Measurements from ENCODE around the gene PXYLP1. TPM values are rescaled to one million over a fixed set of nuclear protein-coding genes. Genes with fewer than 3 reads are reported as not detected.
"Not testable (repeated sequence)": the region's sequence is repeated elsewhere in the genome, so short reads cannot be mapped to it uniquely, and the experiment has no call there.

The PXYLP1 gene, protein sequence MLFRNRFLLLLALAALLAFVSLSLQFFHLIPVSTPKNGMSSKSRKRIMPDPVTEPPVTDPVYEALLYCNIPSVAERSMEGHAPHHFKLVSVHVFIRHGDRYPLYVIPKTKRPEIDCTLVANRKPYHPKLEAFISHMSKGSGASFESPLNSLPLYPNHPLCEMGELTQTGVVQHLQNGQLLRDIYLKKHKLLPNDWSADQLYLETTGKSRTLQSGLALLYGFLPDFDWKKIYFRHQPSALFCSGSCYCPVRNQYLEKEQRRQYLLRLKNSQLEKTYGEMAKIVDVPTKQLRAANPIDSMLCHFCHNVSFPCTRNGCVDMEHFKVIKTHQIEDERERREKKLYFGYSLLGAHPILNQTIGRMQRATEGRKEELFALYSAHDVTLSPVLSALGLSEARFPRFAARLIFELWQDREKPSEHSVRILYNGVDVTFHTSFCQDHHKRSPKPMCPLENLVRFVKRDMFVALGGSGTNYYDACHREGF
- total RNA-seq (ENCODE audit: insufficient read depth, low replicate concordance), result 28.2 TPM

DNA sequence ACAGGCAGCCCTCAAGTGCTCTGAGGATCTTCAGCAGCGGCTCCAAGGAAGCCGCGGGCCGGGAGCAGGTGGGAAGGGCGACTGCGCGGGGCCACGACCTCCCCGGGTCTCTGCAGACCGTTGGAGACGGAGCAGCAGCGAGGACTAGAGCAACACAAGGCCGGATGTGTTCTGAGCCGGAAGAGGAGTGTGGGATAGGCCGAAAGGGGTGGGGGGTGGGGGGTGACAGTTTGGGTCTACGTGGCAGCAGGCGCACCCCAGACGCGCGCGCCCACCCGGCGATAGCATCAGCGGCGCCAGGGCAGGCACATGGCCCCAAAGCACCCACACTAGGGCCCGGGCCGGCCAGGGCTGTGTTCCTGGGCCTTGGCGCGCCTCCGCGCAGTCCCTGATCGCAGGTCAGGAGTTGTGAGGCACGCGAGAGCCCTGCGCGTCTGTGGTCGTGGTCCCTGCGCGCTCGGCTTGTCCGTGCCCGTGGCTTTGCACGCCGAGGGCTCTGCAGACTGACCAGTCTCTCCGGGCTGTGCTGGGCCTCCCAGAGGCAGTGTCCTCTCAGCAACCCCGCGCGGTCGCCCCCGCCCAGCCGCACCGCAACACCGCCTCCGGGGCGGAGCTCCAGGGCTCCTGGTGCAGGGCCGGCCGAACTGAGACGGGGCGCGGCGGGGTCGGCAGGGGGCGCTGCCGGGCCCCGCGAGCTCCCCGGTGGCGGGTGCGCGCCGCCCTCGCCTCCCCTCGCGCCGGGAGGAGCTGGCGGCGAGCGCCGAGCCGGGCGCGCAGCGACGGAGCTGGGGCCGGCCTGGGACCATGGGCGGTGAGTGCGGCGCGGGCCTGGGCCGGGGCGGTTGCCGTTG is at the start of gene PXYLP1:
PXYLP1 (plus strand) TSS at position 725 of the 851 bp plus-strand sequence. CDS start 28,351 bp downstream, outside the sequence.
- peak; percentile 94 for DNase-seq (ENCODE audit: low spot score)

GRCh38 chr3:141183606-141184005 is 48.0 kb upstream of the PXYLP1 start:
- DNase-seq (ENCODE audit: low spot score), result no peak

GRCh38 chr3:141184430-141184829 is 47.2 kb upstream of the PXYLP1 start:
- no peak for DNase-seq (ENCODE audit: low spot score)

GRCh38 chr3:141191097-141191749 is 40.4 kb upstream of the PXYLP1 start:
- DNase-seq (ENCODE audit: low spot score), result no peak

DNA sequence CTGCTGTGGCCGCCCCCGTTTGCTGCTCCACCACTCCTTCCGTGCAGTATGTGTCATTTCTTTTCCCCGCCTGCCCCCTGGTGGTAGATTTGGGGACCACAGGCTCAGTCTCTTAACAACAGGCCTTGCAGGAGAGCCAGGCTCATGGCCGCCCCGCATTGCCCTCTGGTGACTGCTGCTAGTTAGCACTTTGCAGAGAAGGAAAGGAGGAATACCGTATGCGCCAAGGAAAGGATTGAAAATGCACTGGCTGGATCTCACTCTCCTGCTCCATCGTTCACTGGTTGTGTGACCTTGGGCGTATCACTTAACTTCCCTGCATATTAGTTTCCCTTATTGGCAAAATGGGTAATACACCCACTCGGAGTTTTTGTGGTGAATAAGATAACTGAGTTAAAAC is 39.3 kb upstream of the PXYLP1 start:
- peak; percentile 96 for DNase-seq (ENCODE audit: low spot score)

- no peak for DNase-seq (ENCODE audit: low spot score)
These were observed 38.4 kb upstream of the PXYLP1 start for GRCh38 chr3:141193066-141193830.

- no peak for DNase-seq (ENCODE audit: low spot score)
These were observed 30.5 kb upstream of the PXYLP1 start for GRCh38 chr3:141201122-141201521.

DNA sequence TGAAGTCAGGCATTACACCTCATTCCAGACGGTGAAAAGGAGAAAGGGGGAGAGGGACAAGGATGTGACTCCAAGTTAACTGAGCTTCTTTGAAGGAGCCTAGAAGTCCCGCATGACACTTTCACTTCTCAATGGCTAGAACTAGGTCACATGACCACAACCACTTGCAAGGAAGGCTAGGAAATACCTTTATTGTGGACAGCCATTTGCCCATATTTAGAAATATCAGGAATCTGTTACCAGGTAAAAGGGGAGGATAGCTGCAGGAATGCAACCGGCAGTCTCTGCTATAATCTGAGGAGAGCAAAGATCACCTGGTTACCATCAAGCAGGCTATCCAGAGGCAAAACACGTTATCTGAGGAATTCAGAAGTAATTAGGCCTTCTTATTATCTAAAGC is 28.9 kb upstream of the PXYLP1 start:
- DNase-seq (ENCODE audit: low spot score), result no peak

- DNase-seq (ENCODE audit: low spot score), result no peak
These were observed 27.8 kb upstream of the PXYLP1 start for GRCh38 chr3:141203866-141204265.

- DNase-seq (ENCODE audit: low spot score), result no peak
These were observed 27.3 kb upstream of the PXYLP1 start for GRCh38 chr3:141204343-141204742.

DNA sequence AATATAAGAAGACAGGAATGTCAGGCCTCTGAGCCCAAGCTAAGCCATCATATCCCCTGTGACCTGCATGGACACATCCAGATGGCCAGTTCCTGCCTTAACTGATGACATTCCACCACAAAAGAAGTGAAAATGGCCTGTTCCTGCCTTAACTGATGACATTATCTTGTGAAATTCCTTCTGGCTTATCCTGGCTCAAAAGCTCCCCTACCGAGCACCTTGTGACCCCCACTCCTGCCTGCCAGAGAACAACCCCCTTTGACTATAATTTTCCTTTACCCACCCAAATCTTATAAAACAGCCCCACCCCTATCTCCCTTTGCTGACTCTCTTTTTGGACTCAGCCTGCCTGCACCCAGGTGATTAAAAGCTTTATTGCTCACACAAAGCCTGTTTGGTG is 20.3 kb upstream of the PXYLP1 start:
- DNase-seq (ENCODE audit: low spot score), result not testable (repeated sequence)

DNA sequence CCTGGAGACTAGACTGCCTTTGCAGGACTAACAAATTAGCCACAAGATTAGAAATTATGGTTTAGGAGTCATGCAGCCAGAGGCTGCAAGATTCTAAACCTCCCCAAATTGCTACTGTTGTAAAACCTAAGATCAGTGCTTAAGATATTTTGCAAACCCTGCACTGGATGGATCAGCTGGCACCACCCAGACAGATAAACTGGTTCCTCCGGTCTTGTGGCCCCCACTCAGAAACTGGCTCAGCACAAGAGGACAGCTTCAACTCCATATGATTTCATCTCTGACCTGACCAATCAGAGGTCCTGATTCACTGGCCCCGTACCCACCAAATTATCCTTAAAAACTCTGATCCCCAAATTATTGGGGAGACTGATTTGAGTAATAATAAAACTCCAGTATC is 19.5 kb upstream of the PXYLP1 start:
- no peak for DNase-seq (ENCODE audit: low spot score)

GRCh38 chr3:141212555-141212954 is 19.1 kb upstream of the PXYLP1 start:
- no peak for DNase-seq (ENCODE audit: low spot score)

DNA sequence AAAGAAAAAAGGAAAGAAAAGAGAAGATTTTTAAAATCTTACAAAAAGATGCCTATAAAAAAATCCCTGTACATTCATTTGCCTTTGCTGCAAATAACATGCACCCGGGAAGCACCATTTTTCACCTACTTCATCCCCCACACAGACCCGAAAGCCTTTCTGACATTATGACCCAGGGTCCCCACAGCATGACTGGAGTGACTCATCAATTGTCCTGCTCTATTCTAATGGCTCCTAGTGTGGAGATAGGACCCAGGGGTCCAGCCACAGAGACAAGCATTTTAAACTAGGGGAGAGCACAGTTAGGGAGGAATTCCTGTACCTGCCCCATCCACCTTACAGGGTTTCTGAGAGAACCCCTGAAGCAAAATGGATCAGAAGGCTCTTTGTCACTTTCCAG is 14.7 kb upstream of the PXYLP1 start:
- DNase-seq (ENCODE audit: low spot score), result no peak

DNA sequence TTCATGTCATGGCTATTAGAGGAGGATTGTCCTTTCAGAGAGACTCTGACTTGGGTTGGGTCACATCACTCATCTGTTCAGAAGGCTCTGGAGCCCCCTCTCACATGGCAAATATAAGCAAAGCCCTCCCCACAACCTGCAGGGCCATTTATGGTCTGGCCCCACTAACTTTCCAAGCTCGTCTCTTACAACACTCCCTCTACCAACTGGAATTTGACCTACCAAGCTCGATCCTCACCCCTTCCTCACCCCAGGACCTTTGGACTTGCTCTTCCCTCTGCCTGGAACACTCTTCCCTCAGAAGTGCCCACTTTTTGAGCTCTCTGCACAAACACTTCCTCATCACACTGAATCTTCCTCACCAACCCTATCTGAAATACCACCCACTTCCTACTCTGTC is 14.2 kb upstream of the PXYLP1 start:
- DNase-seq (ENCODE audit: low spot score), result no peak

GRCh38 chr3:141218162-141218835 is 13.3 kb upstream of the PXYLP1 start:
- DNase-seq (ENCODE audit: low spot score), result no peak

DNA sequence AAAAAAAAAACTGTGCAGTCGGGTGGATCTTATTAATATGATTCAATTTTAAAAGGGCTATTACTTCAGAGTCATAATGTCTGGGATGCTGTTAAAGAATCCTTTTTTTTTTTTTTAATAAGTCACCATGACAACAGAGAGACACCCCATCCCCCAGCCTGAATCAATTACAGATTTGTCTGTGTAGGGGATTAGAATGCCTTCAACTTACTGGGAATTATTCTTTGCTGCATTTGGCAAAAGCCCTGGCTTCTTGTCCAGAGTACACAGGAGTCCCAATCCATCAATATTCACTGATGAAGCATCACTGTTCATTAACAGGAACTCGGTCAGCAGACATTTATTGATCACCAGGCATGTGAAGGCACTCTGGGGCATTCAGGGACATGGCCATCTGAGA is 12.7 kb upstream of the PXYLP1 start:
- no peak for DNase-seq (ENCODE audit: low spot score)

DNA sequence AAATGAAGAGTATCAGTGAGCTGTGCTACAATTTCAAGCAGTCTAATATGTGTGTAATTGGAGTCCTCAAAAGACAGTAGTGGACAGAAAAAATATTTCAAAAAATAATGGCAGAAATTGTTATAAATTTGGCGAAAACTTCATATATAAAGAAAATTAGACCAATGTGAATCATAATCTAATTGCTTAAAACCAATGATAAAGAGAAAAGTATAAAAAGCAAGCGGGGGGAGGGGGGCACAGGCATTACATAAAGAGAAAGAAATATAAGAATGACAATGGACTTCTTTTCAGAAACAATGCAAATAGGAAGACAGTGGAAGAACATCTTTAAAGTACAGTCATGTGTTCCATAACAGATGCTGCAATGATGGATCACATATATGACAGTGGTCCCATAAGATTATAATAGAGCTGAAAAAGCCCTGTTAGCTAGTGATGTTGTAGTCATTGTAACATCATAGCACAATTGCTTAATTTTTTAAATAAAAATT is 7.9 kb upstream of the PXYLP1 start:
- DNase-seq (ENCODE audit: low spot score), result no peak

DNA sequence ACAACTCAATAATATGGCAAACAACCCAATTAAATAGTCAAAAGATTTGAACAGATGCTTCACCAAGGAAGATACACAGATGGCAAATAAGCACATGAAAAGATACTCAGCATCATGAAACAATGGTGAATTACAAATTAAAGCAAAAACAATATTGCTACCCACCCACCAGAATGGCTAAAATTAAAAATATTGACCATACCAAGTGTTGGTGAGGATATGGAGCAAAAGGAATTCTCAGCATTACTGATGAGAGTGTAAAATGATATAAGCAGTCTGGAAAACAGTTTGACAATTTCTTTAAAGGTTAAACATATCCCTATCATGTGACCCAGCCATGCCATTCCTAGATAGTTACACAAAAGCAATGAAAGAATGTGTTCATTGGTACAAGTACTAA is 5.7 kb upstream of the PXYLP1 start:
- no peak for DNase-seq (ENCODE audit: low spot score)

DNA sequence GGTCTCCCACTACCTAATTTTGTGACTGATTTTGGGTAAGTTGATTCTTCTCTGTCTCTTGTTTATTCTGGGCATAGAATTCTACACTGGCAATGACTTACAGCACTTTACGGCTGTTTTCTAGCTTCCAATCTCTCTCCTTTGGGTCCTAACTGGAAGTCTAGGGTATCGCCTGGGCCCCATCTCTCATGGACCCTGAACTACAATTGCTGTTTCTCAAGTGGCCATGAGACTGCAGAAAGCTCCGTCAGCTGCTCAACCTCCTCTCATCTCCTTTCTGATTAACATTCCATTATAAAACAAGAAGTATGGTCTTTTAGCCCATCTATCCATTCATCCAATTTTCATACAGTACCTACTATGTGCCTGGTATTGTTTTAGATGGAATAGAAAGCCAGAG is 4.4 kb upstream of the PXYLP1 start:
- no peak for DNase-seq (ENCODE audit: low spot score)

DNA sequence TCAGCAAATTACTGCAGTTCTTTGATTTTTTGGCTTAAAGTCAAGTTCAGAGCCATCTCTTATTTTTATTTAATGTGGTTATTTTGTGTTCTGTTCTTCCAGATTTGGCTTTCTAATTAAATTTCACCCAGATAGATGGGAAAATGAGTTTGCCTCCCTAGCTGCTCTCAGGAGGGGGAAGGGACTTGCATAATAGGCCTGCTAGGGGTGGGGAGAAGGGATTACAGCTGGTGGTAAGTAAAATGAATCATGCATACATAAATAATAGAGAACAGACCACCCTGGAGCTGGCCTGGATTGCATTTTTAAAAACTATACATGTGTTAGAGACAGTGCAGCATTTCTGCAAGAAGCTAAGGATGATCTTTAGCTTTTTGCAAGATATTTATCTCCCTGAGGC is 3.9 kb upstream of the PXYLP1 start:
- peak; percentile 51 for DNase-seq (ENCODE audit: low spot score)

All from umbilical cord (tissue), 2 donors.